ENCODE data around the gene C1orf198.

GRCh38 chr1:230827081-230827681, 41.1 kb downstream of the C1orf198 start:
- TF ChIP-seq CTCF (conservative IDR thresholded peaks at IDR 0.05; ENCODE audit: low read depth, low read length) (no peak), BHLHE40 (IDR thresholded peaks at IDR 0.05; ENCODE audit: low read depth, low read length) (no peak)

Measured in IMR-90 (cell line).